ENCODE measurements around the gene SPAG17.
"Not testable (repeated sequence)": the region's sequence is repeated elsewhere in the genome, so short reads cannot be mapped to it uniquely, and the experiment has no call there.

Gene SPAG17

DNA sequence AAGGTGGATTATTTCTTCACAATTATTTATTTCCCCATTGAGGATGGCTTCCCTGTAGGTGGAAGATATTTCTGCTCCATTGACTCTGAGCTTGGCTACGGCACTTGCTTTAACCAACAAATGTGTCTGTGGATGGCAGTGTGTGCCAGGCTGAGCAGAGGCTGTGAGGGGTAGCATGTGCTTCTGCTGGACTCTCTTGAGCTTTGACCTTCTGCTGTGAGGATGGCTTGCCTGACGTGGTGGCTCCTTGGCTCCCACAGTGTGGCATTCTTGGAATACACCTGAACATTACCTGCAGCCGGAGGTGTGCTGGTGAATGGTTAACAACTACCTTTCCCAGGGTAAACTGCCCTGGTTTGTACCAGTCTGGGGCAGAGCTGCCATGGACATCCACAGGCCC lies 208.6 kb downstream of the SPAG17 start:
- no peak for DNase-seq (ENCODE audit: low read depth in 3 of 3)

- no peak for DNase-seq (ENCODE audit: low read depth in 3 of 3)
These were observed 213.3 kb downstream of the SPAG17 start for GRCh38 chr1:117971777-117972176.

GRCh38 chr1:117970252-117970651 lies 214.8 kb downstream of the SPAG17 start:
- DNase-seq (ENCODE audit: low read depth in 3 of 3) = no peak

DNA sequence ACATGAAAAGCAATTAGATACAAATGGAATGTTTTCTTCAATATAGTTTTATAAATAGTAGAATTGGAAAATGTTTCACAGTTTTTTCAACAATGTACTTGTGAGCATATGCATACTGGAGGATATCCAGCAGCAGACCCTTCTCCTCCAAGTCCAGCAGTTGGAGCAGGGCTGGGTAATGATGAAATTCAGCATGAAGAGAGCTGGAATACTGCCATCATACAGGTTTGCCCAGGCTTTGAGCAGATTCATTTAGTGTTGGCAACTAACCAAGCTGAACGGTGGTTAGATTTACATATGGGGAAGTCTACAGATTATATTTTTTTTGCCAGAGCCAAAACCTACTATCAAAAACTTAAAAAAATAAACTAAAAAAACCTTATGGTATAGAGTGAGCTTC lies 217.1 kb downstream of the SPAG17 start:
- DNase-seq (ENCODE audit: low read depth in 3 of 3) = no peak

DNA sequence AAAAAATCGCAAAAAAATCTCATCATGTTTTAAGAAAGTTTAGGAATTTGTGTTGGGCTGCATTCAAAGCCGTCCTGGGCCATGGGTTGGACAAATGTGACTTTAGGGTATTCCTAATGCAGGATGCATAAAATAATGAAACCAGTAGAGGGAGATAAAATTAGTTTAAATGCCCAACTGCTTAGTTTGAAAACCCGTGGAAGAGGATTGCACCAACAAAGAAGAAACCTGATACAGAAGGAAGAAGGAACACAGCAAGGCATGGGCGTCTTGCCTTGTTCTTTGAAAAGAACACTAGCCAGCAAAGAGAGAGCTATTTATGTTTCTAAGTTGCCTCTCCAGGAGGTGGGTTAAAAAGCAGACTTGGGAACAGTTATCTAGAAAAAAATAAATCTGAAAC lies 217.6 kb downstream of the SPAG17 start:
- DNase-seq (ENCODE audit: low read depth in 3 of 3) = no peak

GRCh38 chr1:117964290-117965038 lies 220.6 kb downstream of the SPAG17 start:
- no peak for DNase-seq (ENCODE audit: low read depth in 3 of 3)

GRCh38 chr1:117959364-117959763 lies 225.7 kb downstream of the SPAG17 start:
- DNase-seq (ENCODE audit: low read depth in 3 of 3) = no peak

DNA sequence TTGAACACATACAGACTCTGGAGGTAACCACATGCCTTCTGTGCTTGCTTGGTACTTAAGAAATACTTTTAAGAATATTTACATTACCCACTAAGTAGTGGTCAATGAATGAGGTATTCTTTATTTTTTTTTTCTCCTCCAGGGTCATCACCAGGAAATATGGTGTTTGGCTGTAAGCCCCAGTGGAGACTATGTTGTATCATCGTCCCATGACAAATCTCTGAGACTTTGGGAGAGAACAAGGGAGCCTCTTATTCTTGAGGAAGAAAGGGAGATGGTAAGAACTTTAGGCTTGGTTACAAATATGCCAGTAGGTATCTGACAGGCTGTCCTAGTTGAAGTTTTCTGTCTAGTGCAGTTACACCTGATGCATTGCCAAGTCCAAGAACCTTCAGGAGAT lies 232.6 kb downstream of the SPAG17 start:
- no peak for DNase-seq (ENCODE audit: low read depth in 3 of 3)

DNA sequence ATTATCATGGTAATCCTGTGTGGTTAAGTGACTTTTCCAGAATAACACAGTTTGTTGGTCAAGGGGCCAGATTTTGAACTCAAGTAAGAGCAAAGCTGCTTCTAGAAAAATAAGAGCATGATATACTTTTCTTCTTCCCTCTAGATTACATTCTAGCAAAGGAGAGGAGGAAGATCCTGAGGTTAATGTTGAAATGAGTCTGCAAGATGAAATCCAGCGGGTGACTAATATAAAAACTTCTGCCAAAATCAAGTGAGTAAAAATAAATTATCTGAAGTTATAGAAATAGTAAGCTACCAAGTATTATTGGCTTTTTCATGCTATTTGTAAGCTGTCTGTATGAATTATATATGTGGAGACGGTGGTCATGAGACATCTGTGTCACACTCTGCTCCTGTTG lies 242.7 kb downstream of the SPAG17 start:
- DNase-seq (ENCODE audit: low read depth in 3 of 3) = no peak

DNA sequence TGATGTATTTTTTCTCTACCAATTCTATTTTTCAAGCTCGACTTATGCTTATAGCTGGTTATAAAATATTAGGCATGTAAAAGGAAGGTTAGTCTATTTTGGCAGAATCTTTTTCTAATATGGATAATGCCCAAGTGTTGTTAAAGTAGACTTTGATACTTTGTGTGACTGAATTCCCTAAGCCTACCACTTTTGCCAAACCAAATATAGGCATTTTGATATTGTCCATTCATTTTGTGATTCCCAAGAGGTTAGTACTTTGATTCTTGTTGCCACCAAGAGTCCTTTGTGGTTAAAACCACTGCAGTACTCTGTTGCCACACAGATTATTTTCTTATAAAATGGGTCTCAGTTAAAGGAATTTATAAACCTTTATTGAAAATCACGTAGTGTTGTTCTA lies 251.3 kb downstream of the SPAG17 start:
- DNase-seq (ENCODE audit: low read depth in 3 of 3) = no peak

DNA sequence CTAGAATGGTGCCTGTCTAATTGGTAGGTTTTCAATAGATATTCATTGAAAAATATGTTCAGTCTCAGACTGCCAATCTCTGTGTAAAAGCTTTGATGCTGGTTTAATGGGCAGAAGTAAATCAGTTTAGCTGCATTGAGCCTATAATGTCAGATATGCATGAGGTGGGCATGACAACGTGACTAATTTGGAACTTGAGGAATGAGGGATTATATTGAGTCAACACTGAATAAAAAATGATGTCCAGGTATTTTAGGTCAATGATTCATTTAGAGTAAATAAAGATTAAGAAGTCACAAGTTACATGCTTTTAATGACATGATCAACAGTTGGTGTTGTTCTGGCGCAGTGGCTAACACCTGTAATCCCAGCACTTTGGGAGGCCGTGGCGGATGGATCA lies 252.5 kb downstream of the SPAG17 start:
- no peak for DNase-seq (ENCODE audit: low read depth in 3 of 3)

GRCh38 chr1:117930484-117930883 lies 254.5 kb downstream of the SPAG17 start:
- no peak for DNase-seq (ENCODE audit: low read depth in 3 of 3)

- DNase-seq (ENCODE audit: low read depth in 3 of 3) = no peak
These were observed 254.9 kb downstream of the SPAG17 start for GRCh38 chr1:117930173-117930447.

DNA sequence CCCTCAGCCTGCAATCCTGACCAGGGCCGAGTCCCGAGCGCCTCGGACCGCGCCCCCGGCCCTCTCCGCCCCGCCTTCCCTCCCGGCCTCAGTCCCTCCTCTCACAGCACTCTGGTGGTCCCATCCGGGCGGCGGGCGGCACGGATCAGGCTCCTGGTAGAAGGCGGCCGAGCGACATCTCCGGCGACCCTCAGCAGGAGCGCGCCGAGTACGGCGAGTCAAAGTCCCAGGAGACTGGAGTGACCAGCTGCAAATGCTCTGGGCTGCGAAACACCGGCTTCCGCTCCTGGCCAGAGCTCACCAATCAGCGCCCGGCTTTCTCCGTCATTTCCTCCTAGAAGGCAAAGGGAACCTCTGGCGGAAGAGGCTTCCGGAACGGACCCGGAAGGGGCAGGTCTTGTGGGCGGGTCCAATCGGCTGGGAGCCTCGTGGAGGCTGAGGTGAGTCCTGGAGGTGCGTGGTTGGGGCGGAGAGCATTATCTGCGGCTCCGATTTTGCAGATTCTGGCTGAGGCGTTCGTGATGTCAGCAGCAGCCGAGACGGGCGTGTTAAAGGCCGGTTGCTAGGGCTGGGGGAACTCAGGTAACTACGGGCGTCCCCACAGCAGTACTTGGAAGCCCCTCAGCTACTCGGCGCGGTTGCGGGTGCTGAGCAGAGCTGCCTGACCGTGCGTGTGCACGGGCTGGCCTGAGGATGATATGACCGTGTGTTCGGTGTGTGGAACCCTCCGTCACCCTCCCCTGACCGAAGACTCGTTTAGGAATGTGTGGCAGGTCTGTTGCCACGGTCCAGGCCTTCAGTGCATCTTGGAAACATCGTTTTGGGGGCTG lies 255.5 kb downstream of the SPAG17 start, which contains the start of the genes GDAP2 and WDR3:
Gene GDAP2, minus strand, starts transcription at position 279 of the 830 bp plus-strand sequence. CDS start 9,264 bp downstream, outside the sequence.
Gene WDR3, plus strand, starts transcription at position 397 of the 830 bp plus-strand sequence. CDS start 3,581 bp downstream, outside the sequence.
- peak; percentile 91 to 95 (median 94) for DNase-seq (ENCODE audit: low read depth in 3 of 3)

DNA sequence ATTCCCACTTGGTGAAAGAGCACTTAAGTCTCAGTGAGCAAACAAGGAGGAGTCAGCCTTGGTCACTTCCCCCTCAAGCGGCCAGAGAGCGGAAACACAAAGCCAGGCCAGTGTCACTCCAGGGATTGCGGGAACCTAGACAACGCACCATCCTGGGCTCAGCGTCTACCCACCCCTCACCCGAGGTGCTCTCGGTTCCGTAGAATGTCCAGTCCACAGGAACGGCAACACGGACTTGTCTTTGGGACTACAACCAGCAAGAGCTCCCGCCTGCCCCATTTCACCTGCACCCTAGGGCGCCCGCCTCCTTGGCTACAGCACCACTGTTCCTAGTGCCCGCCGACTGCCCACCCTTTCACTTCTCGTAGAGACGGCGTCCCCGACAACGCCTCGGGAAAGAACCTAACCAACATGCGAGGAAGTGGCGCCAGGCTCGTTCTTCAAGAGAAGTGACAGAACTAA lies 256.1 kb downstream of the SPAG17 start:
- peak in 2 of 3 experiments; percentile 1 to 5 for DNase-seq (ENCODE audit: low read depth in 3 of 3)

DNA sequence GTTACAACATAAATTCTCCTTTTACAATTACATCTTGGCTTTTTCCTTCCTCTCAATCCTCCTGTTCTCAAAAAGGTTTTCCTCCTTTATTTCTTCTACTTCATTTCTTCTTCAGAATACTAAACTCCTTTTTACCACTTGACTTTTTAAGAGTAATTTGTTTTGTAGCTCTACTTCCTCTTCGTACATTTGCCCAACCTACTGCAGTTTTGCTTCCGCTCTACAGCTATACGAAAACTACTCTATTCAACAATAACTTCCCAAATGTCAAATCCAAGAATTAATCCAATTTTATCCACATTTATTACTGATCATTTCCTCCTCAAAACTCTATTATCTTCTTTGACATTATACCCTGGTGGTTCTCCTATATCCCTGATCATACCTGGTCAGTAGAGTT lies 259.0 kb downstream of the SPAG17 start:
- no peak for DNase-seq (ENCODE audit: low read depth in 3 of 3)

GRCh38 chr1:117922717-117923116 lies 262.3 kb downstream of the SPAG17 start:
- not testable (repeated sequence) for DNase-seq (ENCODE audit: low read depth in 3 of 3)

GRCh38 chr1:117921991-117922390 lies 263.0 kb downstream of the SPAG17 start:
- DNase-seq (ENCODE audit: low read depth in 3 of 3) = no peak

GRCh38 chr1:117919376-117919775 lies 265.7 kb downstream of the SPAG17 start:
- no peak for DNase-seq (ENCODE audit: low read depth in 3 of 3)

DNA sequence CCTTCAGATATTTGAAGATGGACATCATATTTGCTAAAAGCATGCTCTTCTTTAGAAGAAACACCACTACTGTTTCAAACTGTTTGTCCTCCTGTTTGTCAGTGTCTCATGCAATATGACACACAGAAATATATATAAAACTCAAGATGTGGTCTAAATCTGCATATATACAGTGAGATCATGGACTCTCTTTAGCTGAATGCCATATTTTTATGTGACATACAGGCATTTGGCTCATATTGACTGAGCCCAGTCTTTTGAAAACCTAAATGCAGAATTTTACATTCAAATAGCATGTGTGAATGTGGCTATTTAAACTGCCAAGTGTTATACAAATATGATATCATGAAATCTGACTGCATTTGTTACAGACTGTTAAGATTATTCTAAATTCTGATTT lies 274.0 kb downstream of the SPAG17 start:
- no peak for DNase-seq (ENCODE audit: low read depth in 3 of 3)

- no peak for DNase-seq (ENCODE audit: low read depth in 3 of 3)
These were observed 280.0 kb downstream of the SPAG17 start for GRCh38 chr1:117905019-117905418.

DNA sequence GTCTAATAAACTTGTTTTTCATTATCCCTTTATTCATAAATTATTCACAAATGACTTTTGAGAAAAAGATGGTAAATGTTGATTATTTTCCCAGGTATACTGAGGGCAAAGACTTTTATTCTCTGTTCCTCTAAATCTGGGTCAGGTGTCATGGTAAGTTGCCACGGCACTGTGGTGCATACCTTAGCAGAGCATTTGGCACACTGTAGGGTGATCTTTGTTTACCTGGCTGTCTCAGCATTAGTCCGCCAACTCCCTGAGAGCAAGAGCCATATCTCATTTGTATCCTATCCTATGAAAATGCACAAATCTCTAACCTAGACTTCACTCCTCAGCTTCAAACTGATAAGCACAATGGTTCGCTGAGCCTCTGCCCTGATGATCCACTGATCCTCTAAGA lies 280.5 kb downstream of the SPAG17 start:
- DNase-seq (ENCODE audit: low read depth in 3 of 3) = no peak
